Heart left ventricle (tissue), 16 donors: ENCODE measurements around the gene RAPGEF5. TPM values are rescaled to one million over a fixed set of nuclear protein-coding genes. Genes with fewer than 3 reads are reported as not detected.

Source experiments
- ATAC-seq, 4 donors: fragments of 200-7000 bp; cut with Tn5 transposase; one replicate each; pipeline ENCODE4 v1.9.1; 2020 to 2022; ENCODE audit warnings: moderate library complexity in 4 of 4, mild to moderate bottlenecking in 3 of 4, moderate number of reproducible peaks in 1 of 4
- DNase-seq, 5 donors: peaks; one replicate each; pipeline ENCODE4 v3.0.0-alpha.2; 2020
- H3K27ac ChIP-seq, 12 donors: fragments of 200-600 bp; sonication (generic) in 4 of 12; one replicate each; pipeline versions ENCODE4 v1.5.0 to v1.8.0; 2016 to 2022; ENCODE audit warnings: mild to moderate bottlenecking in 2 of 12
- H3K27me3 ChIP-seq, 9 donors: fragments of 200-600 bp; sonication (generic) in 2 of 9; one replicate each; pipeline versions ENCODE4 v1.5.1 to v1.8.0; 2016 to 2022; ENCODE audit warnings: mild to moderate bottlenecking in 3 of 9
- H3K36me3 ChIP-seq, 9 donors: fragments of 200-600 bp; sonication (generic) in 2 of 9; one replicate each; pipeline versions ENCODE4 v1.5.0 to v1.8.0; 2018 to 2022; ENCODE audit warnings: mild to moderate bottlenecking in 2 of 9
- H3K4me1 ChIP-seq, 12 donors: fragments of 200-600 bp; sonication (generic) in 4 of 12; one replicate each; pipeline versions ENCODE4 v1.5.0 to v1.8.0; 2016 to 2022; ENCODE audit warnings: mild to moderate bottlenecking in 3 of 12
- H3K4me3 ChIP-seq, 12 donors: fragments of 200-600 bp; sonication (generic) in 4 of 12; one replicate each; pipeline versions ENCODE4 v1.5.0 to v1.8.0; 2017 to 2022; ENCODE audit warnings: mild to moderate bottlenecking in 9 of 12, moderate library complexity in 4 of 12
- H3K9me3 ChIP-seq, 12 donors: fragments of 200-600 bp; sonication (generic) in 4 of 12; one replicate each; pipeline versions ENCODE4 v1.5.0 to v1.8.0; 2016 to 2022; ENCODE audit warnings: mild to moderate bottlenecking in 1 of 12
- POLR2A ChIP-seq, 2 donors: fragments of 450-650 bp; IDR thresholded peaks; one replicate each; pipeline ENCODE4 v1.6.1; 2017; ENCODE audit warnings: antibody characterized with exemption in 2 of 2, mild to moderate bottlenecking in 2 of 2, moderate library complexity in 2 of 2
- WGBS, 4 donors: extraction: QIAGEN DNeasy Blood & Tissue Kit in 2 of 4; methylation state at CpG; one replicate each; pipeline versions ENCODE4 v1.1.5 to v1.1.7; 2013 to 2018; 5-methylcytosine and 5-hydroxymethylcytosine counted together
- intact Hi-C, 10 donors: fragments of 100-400 bp; cut with DNase I; formaldehyde crosslinking; loops; one replicate each; pipeline versions ENCODE4 v1.11.1 to v1.14.2; 2022
- polyA plus RNA-seq, 2 donors: library from polyadenylated mRNA; stranded (reverse); fragments of 200-250 nt; gene quantifications; one replicate each; pipeline ENCODE4 v1.2.3, GENCODE V29; 2013
- total RNA-seq, 9 donors: library from RNA; depleted of rRNA in 2 of 9; stranded (reverse); fragments of >200 nt in 2 of 9; fragmentation: NEBNext Ultra II Directional in 3 of 9; extraction: Animal tissue kit (Norgen Biotek cat#: 25700) in 3 of 9; gene quantifications; one replicate each; pipeline versions ENCODE4 v1.1.0 to v1.2.4, GENCODE V29; 2016 to 2023
- TF ChIP-seq, protein P1 (sequence below), 12 donors: fragments of 200-600 bp; sonication (generic) in 4 of 12; IDR thresholded peaks; one replicate each; pipeline versions ENCODE4 v1.5.0 to v1.8.0; 2018 to 2022; ENCODE audit warnings: antibody characterized with exemption in 12 of 12, mild to moderate bottlenecking in 5 of 12
- donor health status: ischemic (EF 13 %, LVEDD 7.1; RV severe dilation, severe dysfunction).
- donor health status: healthy with polysubstance abuse.
- donor health status: DM: no; HTN: yes; CAD: no.
- donor health status: DM: no; HTN: no; CAD: no.
- donor health status: ischemic (EF 25% LVEDD 6.9; RV normal size, moderate dysfunction).
- donor health status: ischemic (EF 25% LVEDD 5.7; RV mildly dilated, moderate dysfunction).
- donor health status: healthy.
- donor health status: DM: yes; HTN: yes; CAD: no.
- donor health status: ischemic (EF 35%, LVEDD 5.7; RV mildly dilated, moderate dysfunction).
- donor health status: nonischemic (EF 11% LVEDD 7.7; RV severe dilation, severe dysfunction).
- donor health status: DM: yes; HTN: yes; CAD: no.
- donor health status: PGD.
- donor health status: ischemic (EF 29% LVEDD 5.4; RV normal size, mild dysfunction).
- donor health status: nonischemic (EF 23%, LVEDD 6.1; RV moderate dilation, normal function).

RAPGEF5 gene
- total and polyA plus RNA-seq, 11 donors: 3.9 to 37.9 (median 15.3) TPM

DNA sequence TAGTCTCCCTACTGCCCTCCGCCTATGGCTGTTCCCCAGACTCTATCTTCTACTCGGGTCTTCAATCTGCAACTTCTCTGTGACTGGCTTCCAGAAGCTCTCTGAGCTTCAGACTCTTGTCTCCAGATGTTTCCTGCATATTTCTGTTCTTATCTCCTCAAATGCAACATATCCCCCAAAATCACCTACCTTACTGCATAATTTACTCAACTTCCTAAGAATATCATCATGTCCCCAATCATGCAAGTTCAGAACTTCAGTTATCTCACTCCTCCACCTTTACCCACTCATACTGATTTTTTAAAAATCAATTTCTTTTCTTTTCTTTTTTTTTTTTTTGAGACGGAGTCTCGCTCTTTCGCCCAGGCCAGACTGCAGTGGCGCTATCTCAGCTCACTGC, 68.8 kb downstream of the RAPGEF5 start:
- H3K4me1 ChIP-seq: peaks cover 0 to 3% (median 0%) of the 10 kb centered on the region in 12 donors

DNA sequence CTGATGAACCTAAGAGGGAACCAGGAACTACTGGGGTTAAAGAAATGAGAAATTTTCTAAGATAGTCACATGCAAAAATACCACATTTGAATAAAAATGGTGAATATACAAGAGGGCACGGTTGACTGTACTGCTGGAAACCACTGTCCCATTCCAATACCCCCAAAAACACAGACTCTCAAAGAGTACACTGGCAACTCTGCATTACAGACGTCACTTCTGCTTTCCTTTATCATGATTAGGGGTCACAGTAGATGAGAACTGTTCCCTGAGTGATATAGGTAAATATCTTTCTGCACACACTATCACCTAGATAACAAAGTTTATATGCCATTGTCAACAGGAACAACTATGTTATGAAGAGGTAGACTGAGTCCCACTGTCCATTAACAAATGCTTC, 69.5 kb downstream of the RAPGEF5 start:
- DNase-seq: no peak
- WGBS, 4 donors: 83 to 91% (median 85%) methylated on average over 2 of the region's 2 CpGs
- intact Hi-C loops: no loop called here

More for the DNA sequence above, 68.8 kb downstream of the RAPGEF5 start:
- no peak overlapping the region for H3K27ac ChIP-seq
- H3K27me3 ChIP-seq: no peaks in the 10 kb centered on the region
- intact Hi-C loops: no loop called here
- no peak for ATAC-seq
- H3K36me3 ChIP-seq: no peaks in the 10 kb centered on the region
- no peak for TF ChIP-seq POLR2A (IDR thresholded peaks at IDR 0.05)
- TF ChIP-seq, protein P1, sequence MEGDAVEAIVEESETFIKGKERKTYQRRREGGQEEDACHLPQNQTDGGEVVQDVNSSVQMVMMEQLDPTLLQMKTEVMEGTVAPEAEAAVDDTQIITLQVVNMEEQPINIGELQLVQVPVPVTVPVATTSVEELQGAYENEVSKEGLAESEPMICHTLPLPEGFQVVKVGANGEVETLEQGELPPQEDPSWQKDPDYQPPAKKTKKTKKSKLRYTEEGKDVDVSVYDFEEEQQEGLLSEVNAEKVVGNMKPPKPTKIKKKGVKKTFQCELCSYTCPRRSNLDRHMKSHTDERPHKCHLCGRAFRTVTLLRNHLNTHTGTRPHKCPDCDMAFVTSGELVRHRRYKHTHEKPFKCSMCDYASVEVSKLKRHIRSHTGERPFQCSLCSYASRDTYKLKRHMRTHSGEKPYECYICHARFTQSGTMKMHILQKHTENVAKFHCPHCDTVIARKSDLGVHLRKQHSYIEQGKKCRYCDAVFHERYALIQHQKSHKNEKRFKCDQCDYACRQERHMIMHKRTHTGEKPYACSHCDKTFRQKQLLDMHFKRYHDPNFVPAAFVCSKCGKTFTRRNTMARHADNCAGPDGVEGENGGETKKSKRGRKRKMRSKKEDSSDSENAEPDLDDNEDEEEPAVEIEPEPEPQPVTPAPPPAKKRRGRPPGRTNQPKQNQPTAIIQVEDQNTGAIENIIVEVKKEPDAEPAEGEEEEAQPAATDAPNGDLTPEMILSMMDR (IDR thresholded peaks at IDR 0.05): no peak
- no peak for DNase-seq
- WGBS, 4 donors: 86 to 94% (median 89%) methylated on average over 6 of the region's 6 CpGs
- H3K9me3 ChIP-seq: no peaks in the 10 kb centered on the region
- H3K4me3 ChIP-seq: no peak overlapping the region

DNA sequence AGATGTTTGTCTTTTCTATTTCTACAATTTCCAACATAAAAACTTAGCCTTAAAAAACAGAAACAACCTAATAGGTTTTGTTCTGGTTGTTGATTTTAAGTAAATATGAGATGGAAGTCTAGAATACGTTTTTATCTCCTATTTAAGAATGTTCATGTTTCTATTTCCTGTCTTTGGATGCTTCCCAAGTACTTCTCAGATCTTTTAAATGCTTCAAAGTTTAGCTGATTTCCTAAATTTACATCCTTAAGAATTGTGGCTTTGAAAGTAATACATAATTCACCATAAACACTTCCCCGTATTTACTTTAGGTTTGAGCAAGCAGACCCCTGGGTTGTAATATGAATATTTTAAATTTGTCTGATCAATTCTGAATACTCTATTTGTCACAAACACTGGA, 70.5 kb downstream of the RAPGEF5 start:
- WGBS, 4 donors: 47 to 61% (median 59%) methylated on average over 2 of the region's 2 CpGs
- Histone ChIP-seq H3K27me3 (no peaks in the 10 kb centered on the region), H3K4me3 (no peak overlapping the region), H3K9me3 (no peaks in the 10 kb centered on the region), H3K36me3 (no peaks in the 10 kb centered on the region), H3K27ac (no peak overlapping the region), H3K4me1 (peaks cover 0 to 3% (median 0%) of the 10 kb centered on the region in 12 donors)
- intact Hi-C loops: no loop called here
- DNase-seq (no peak), ATAC-seq (no peak)
- TF ChIP-seq POLR2A (IDR thresholded peaks at IDR 0.05): no peak
- TF ChIP-seq, protein P1 (IDR thresholded peaks at IDR 0.05): no peak

More for the DNA sequence above, 69.5 kb downstream of the RAPGEF5 start:
- no peaks in the 10 kb centered on the region for H3K9me3 ChIP-seq
- no peak overlapping the region for H3K27ac ChIP-seq
- H3K4me3 ChIP-seq: no peak overlapping the region
- no peak for ATAC-seq
- H3K36me3 ChIP-seq: no peaks in the 10 kb centered on the region
- TF ChIP-seq, protein P1 (IDR thresholded peaks at IDR 0.05): no peak
- TF ChIP-seq POLR2A (IDR thresholded peaks at IDR 0.05): no peak
- no peaks in the 10 kb centered on the region for H3K27me3 ChIP-seq
- H3K4me1 ChIP-seq: peaks cover 0 to 3% (median 0%) of the 10 kb centered on the region in 12 donors

DNA sequence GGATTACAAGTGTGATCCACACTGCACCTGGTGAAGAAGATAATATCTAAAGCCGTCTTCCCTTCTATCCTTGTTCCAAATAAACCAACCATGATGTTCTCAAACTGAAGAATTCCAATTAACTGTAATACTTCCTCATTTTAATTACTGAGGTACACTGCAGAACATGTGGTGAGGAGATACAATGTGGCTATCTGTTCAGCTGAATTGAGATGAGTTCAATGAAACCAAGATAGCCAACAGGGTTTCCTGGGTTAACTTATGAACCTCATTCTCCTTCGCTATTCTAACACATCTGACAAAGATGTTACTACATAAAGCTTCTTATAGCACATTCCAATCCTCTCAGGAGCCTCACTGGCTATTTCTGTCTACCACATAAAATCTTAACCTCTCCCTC, 75.5 kb downstream of the RAPGEF5 start:
- H3K27me3 ChIP-seq: no peaks in the 10 kb centered on the region

More for the DNA sequence above, 75.5 kb downstream of the RAPGEF5 start:
- Histone ChIP-seq H3K4me3 (no peak overlapping the region), H3K36me3 (no peaks in the 10 kb centered on the region), H3K27ac (no peak overlapping the region), H3K4me1 (no peaks in the 10 kb centered on the region), H3K9me3 (no peaks in the 10 kb centered on the region)
- ATAC-seq (no peak), DNase-seq (no peak)
- 77 to 90% (median 87%) methylated on average over 2 of the region's 2 CpGs for WGBS, 4 donors
- intact Hi-C loops: no loop called here
- TF ChIP-seq, protein P1 (IDR thresholded peaks at IDR 0.05): no peak
- TF ChIP-seq POLR2A (IDR thresholded peaks at IDR 0.05): no peak
